H9 (cell line): Measurements from ENCODE around the gene ITIH6. TPM values are rescaled to one million over a fixed set of nuclear protein-coding genes. Genes with fewer than 3 reads are reported as not detected.

Experiments used
- DNase-seq: peaks from one replicate; pipeline ENCODE4 v3.0.0-alpha.2; 2017
- H2AFZ ChIP-seq: one replicate; pipeline ENCODE4 v1.6.1; 2013; ENCODE audit warnings: mild to moderate bottlenecking, low read length, control low read depth, moderate library complexity
- H2AK5ac ChIP-seq: 2 replicates; pipeline ENCODE4 v1.6.1; 2013; ENCODE audit warnings: low read length, control low read depth, mixed read lengths; ENCODE audit not compliant: insufficient read length
- H2BK120ac ChIP-seq: one replicate; pipeline ENCODE4 v1.6.1; 2013; ENCODE audit warnings: low read depth, mild to moderate bottlenecking, low read length, control low read depth, inconsistent platforms; ENCODE audit not compliant: poor library complexity, severe bottlenecking
- H2BK12ac ChIP-seq: 2 replicates; pipeline ENCODE4 v1.6.1; 2013; ENCODE audit warnings: low read length, control low read depth, mixed read lengths, low read depth; ENCODE audit not compliant: insufficient read length
- H2BK15ac ChIP-seq: 2 replicates; pipeline ENCODE4 v1.6.1; 2013; ENCODE audit warnings: low read depth, low read length, control low read depth
- H2BK20ac ChIP-seq: one replicate; pipeline ENCODE4 v1.6.1; 2013; ENCODE audit warnings: low read depth, mild to moderate bottlenecking, low read length, control low read depth, inconsistent platforms; ENCODE audit not compliant: poor library complexity, severe bottlenecking
- H2BK5ac ChIP-seq: 2 replicates; pipeline ENCODE4 v1.6.1; 2013; ENCODE audit warnings: low read length, control low read depth, mixed read lengths; ENCODE audit not compliant: insufficient read length
- H3K14ac ChIP-seq: 2 replicates; pipeline ENCODE4 v1.6.1; 2013; ENCODE audit warnings: low read length, control low read depth; ENCODE audit not compliant: insufficient read depth
- H3K18ac ChIP-seq: 2 replicates; pipeline ENCODE4 v1.6.1; 2013; ENCODE audit warnings: low read depth, mild to moderate bottlenecking, mixed read lengths, low read length, control low read depth; ENCODE audit not compliant: insufficient read length
- H3K23ac ChIP-seq: 2 replicates; pipeline ENCODE4 v1.6.1; 2013; ENCODE audit warnings: low read length, control low read depth, mixed read lengths, low read depth; ENCODE audit not compliant: insufficient read length
- H3K23me2 ChIP-seq: 2 replicates; pipeline ENCODE4 v1.6.1; 2013; ENCODE audit warnings: low read depth, mild to moderate bottlenecking, mixed read lengths, low read length, control low read depth; ENCODE audit not compliant: insufficient read length, poor library complexity, severe bottlenecking
- H3K27ac ChIP-seq: 2 replicates; pipeline ENCODE4 v1.5.1; 2013; ENCODE audit warnings: low read length, control low read depth, mixed read lengths, low read depth; ENCODE audit not compliant: insufficient read length
- H3K27me3 ChIP-seq: 2 replicates; pipeline ENCODE4 v1.6.1; 2013; ENCODE audit warnings: low read length, control low read depth, inconsistent platforms; ENCODE audit not compliant: insufficient read depth
- H3K4ac ChIP-seq: 2 replicates; pipeline ENCODE4 v1.6.1; 2013; ENCODE audit warnings: low read depth, mild to moderate bottlenecking, control low read depth, inconsistent platforms, low read length, moderate library complexity
- H3K4me1 ChIP-seq: 2 replicates; pipeline ENCODE4 v1.6.1; 2013; ENCODE audit warnings: low read length, control low read depth, inconsistent platforms; ENCODE audit not compliant: insufficient read depth
- H3K4me2 ChIP-seq: 2 replicates; pipeline ENCODE4 v1.6.1; 2013; ENCODE audit warnings: low read length, control low read depth, mixed read lengths; ENCODE audit not compliant: insufficient read length, insufficient read depth
- H3K56ac ChIP-seq: 2 replicates; pipeline ENCODE4 v1.6.1; 2013; ENCODE audit warnings: low read depth, mild to moderate bottlenecking, mixed read lengths, low read length, control low read depth; ENCODE audit not compliant: insufficient read length
- H3K79me1 ChIP-seq: 2 replicates; pipeline ENCODE4 v1.6.1; 2013; ENCODE audit warnings: low read depth, mild to moderate bottlenecking, moderate library complexity, low read length, control low read depth, inconsistent platforms; ENCODE audit not compliant: insufficient read depth, poor library complexity, severe bottlenecking
- H3K79me2 ChIP-seq: 2 replicates; pipeline ENCODE4 v1.6.1; 2013; ENCODE audit warnings: low read length, control low read depth, inconsistent platforms; ENCODE audit not compliant: insufficient read depth
- H3K9ac ChIP-seq: 2 replicates; pipeline ENCODE4 v1.6.1; 2013; ENCODE audit warnings: low read length, control low read depth, mixed read lengths; ENCODE audit not compliant: insufficient read length; ENCODE audit errors: extremely low read depth
- H3K9me3 ChIP-seq: one replicate; pipeline ENCODE4 v1.6.1; 2013; ENCODE audit warnings: low read depth, low read length, inconsistent platforms; ENCODE audit not compliant: control insufficient read depth
- H3T11ph ChIP-seq: one replicate; pipeline ENCODE4 v1.6.1; 2013; ENCODE audit warnings: mild to moderate bottlenecking, low read length, control low read depth, inconsistent platforms
- H4K20me1 ChIP-seq: one replicate; pipeline ENCODE4 v1.6.1; 2013; ENCODE audit not compliant: control insufficient read depth, insufficient read length, insufficient read depth
- H4K5ac ChIP-seq: 2 replicates; pipeline ENCODE4 v1.6.1; 2013; ENCODE audit warnings: low read depth, mild to moderate bottlenecking, mixed read lengths, low read length, control low read depth; ENCODE audit not compliant: insufficient read length
- H4K8ac ChIP-seq: replicated peaks from 2 replicates; pipeline ENCODE4 v1.6.1; 2013; ENCODE audit warnings: low read length, control low read depth, mixed read lengths, low read depth; ENCODE audit not compliant: insufficient read length
- H4K91ac ChIP-seq: 2 replicates; pipeline ENCODE4 v1.6.1; 2013; ENCODE audit warnings: low read depth, mild to moderate bottlenecking, moderate library complexity, mixed read lengths, low read length, control low read depth; ENCODE audit not compliant: insufficient read length
- H3K27ac Mint-ChIP-seq, 3 experiments: 2 replicates in 2 of 3; 3 replicates in 1 of 3; pipeline ENCODE4 v1.8.0; 2020 to 2021; ENCODE audit warnings: mixed read lengths in 3 of 3, mild to moderate bottlenecking in 1 of 3, moderate library complexity in 1 of 3
- H3K27me3 Mint-ChIP-seq: 2 replicates; pipeline ENCODE4 v1.8.0; 2021; ENCODE audit warnings: low read depth, mild to moderate bottlenecking, moderate library complexity, mixed read lengths
- H3K36me3 Mint-ChIP-seq, 3 experiments: 2 replicates in 2 of 3; 3 replicates in 1 of 3; pipeline ENCODE4 v1.8.0; 2020 to 2021; ENCODE audit warnings: low read depth in 3 of 3, mixed read lengths in 3 of 3; ENCODE audit not compliant: insufficient read depth in 1 of 3
- H3K4me1 Mint-ChIP-seq, 2 experiments: 2 replicates each; pipeline ENCODE4 v1.8.0; 2020; ENCODE audit warnings: mixed read lengths in 2 of 2
- H3K4me3 Mint-ChIP-seq, 2 experiments: 2 replicates in 1 of 2; 3 replicates in 1 of 2; pipeline ENCODE4 v1.8.0; 2020 to 2021; ENCODE audit warnings: mild to moderate bottlenecking in 2 of 2, mixed read lengths in 2 of 2, moderate library complexity in 1 of 2
- H3K9me3 Mint-ChIP-seq, 2 experiments: 2 replicates in 1 of 2; 3 replicates in 1 of 2; pipeline ENCODE4 v1.8.0; 2020; ENCODE audit warnings: mild to moderate bottlenecking in 2 of 2, mixed read lengths in 2 of 2, moderate library complexity in 1 of 2
- CTCF ChIP-seq: fragments of 200-600 bp; sonication (generic); conservative IDR thresholded peaks from 3 replicates; pipeline ENCODE4 v1.8.0; 2021; ENCODE audit warnings: antibody characterized with exemption, mild to moderate bottlenecking
- WGBS: extraction: QIAGEN DNeasy Blood & Tissue Kit; methylation state at CpG from one replicate; pipeline ENCODE4 v1.1.7; 2013; ENCODE audit warnings: missing lambda C conversion rate, low lambda C conversion rate, mixed read lengths; ENCODE audit not compliant: insufficient read length; ENCODE audit errors: extremely low coverage; 5-methylcytosine and 5-hydroxymethylcytosine counted together
- total RNA-seq: library from RNA; stranded (reverse); gene quantifications from 2 replicates; pipeline ENCODE4 v1.2.1, GENCODE V29; 2021

The ITIH6 gene
- total RNA-seq, 1 experiment from 2014 or later = not detected

GRCh38 chrX:54838583-54838982 lies 40.5 kb upstream of the ITIH6 start:
- DNase-seq = no peak
- no peak overlapping the region for H2AFZ ChIP-seq
- no peaks in the 10 kb centered on the region for H3K79me1 ChIP-seq
- H2BK20ac ChIP-seq = no peak overlapping the region
- H3K4me2 ChIP-seq = no peak overlapping the region
- H3K9me3 ChIP-seq = peaks cover 46% of the 10 kb centered on the region
- H3K27me3 Mint-ChIP-seq = peaks cover 2% of the 10 kb centered on the region; the same call in 1 of the 2 replicates
- no peak overlapping the region for H2BK5ac ChIP-seq
- H3K27ac ChIP-seq = no peak overlapping the region
- no peak overlapping the region for H2BK15ac ChIP-seq
- no peak overlapping the region for H3K18ac ChIP-seq
- H2BK12ac ChIP-seq = no peak overlapping the region
- H3K27ac Mint-ChIP-seq = no peak overlapping the region
- no peak overlapping the region for H3T11ph ChIP-seq
- H3K23ac ChIP-seq = no peak overlapping the region
- H3K36me3 Mint-ChIP-seq = no peaks in the 10 kb centered on the region; a peak in 1 of 7 replicates
- H2AK5ac ChIP-seq = no peak overlapping the region
- H2BK120ac ChIP-seq = no peak overlapping the region
- peaks cover 8 to 13% of the 10 kb centered on the region in 2 experiments for H3K4me1 Mint-ChIP-seq
- no peak overlapping the region for H3K14ac ChIP-seq
- no peaks in the 10 kb centered on the region for H4K20me1 ChIP-seq
- H4K91ac ChIP-seq = no peak overlapping the region
- no peaks in the 10 kb centered on the region for H3K23me2 ChIP-seq
- H3K4me1 ChIP-seq = no peaks in the 10 kb centered on the region; the same call in 1 of the 2 replicates
- H4K8ac ChIP-seq = no peak overlapping the region
- TF ChIP-seq CTCF = no peak
- no peak overlapping the region for H3K9ac ChIP-seq
- no peaks in the 10 kb centered on the region for H3K27me3 ChIP-seq
- WGBS = no CpG with 5 or more reads among the region's 3 CpGs
- H4K5ac ChIP-seq = no peak overlapping the region
- H3K4me3 Mint-ChIP-seq = no peak overlapping the region
- no peak overlapping the region for H3K4ac ChIP-seq
- peaks cover 74 to 76% of the 10 kb centered on the region in 2 experiments for H3K9me3 Mint-ChIP-seq
- no peaks in the 10 kb centered on the region for H3K79me2 ChIP-seq
- H3K56ac ChIP-seq = no peak overlapping the region
